Loucy (cell line): ENCODE measurements around the gene UPK1B.

Experiments
- CTCF ChIP-seq: fragments of 200-600 bp; sonication (generic); conservative IDR thresholded peaks from 2 replicates; pipeline ENCODE4 v1.5.1; 2014; ENCODE audit warnings: mild to moderate bottlenecking, antibody characterized with exemption, low read length
- EZH2phosphoT487 ChIP-seq: fragments of 200-600 bp; IDR thresholded peaks from 2 replicates; pipeline ENCODE4 v1.6.1; 2018; ENCODE audit warnings: antibody characterized with exemption, mild to moderate bottlenecking, moderate library complexity, borderline replicate concordance

DNA sequence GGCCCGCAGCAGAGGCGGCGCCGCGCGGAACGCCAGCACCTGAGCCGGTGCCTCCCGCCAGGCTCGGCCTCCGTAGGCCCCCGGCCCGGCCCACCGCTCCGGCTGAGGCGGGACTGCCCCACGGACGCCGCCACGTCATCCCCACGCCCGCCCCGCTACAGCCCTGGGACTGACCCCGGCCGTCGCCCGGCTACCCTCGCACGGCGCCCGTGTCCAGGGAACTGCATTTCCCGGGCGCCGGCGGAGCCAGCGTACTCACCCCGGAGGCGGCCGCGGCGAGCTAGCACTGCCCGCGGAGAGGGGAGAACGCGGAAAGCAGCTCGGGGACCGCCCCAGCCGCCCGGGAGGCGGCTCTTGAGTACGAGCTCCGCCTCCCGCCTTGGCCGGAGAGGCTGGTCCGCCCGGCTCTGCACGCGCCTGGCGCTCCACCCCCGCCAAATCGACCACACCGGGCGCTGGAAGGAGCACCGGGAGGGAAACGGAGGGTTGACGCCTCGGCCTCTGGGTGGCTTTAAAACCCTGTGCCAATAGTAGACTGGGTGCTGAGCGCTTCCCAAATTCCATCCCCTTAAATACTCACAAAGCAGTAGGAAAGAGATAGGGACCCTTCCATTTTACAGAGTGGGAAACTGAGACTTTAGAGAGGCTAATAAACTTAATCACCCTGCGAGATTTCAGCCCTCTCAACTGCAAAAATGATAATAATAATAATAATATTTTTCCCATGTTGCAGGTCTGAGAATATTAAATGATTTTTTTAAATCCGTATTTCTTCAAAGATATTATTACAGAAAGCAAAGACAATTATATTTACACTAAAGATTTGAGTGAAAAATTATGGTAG is 67.4 kb downstream of the UPK1B start, which contains the start of gene B4GALT4:
- TF ChIP-seq CTCF = no peak
- TF ChIP-seq EZH2phosphoT487 = no peak
